Left ventricle myocardium inferior (tissue), 1 donor: ENCODE measurements around the gene ALDH1A1. TPM values are rescaled to one million over a fixed set of nuclear protein-coding genes. Genes with fewer than 3 reads are reported as not detected.

Source experiments
- DNase-seq: peaks from one replicate; pipeline ENCODE4 v3.0.0-alpha.2; 2020
- H3K27ac ChIP-seq: fragments of 200-600 bp; replicated peaks from 2 replicates; pipeline ENCODE4 v1.8.0; 2021
- H3K27me3 ChIP-seq: fragments of 200-600 bp; 2 replicates; pipeline ENCODE4 v1.8.0; 2021; ENCODE audit warnings: low read depth
- H3K36me3 ChIP-seq: fragments of 200-600 bp; 2 replicates; pipeline ENCODE4 v1.8.0; 2021
- H3K4me1 ChIP-seq: fragments of 200-600 bp; 2 replicates; pipeline ENCODE4 v1.8.0; 2021
- H3K4me3 ChIP-seq: fragments of 200-600 bp; 2 replicates; pipeline ENCODE4 v1.8.0; 2021; ENCODE audit warnings: mild to moderate bottlenecking, moderate library complexity
- H3K9me3 ChIP-seq: fragments of 200-600 bp; replicated peaks from 2 replicates; pipeline ENCODE4 v1.8.0; 2021
- CTCF ChIP-seq: fragments of 200-600 bp; IDR thresholded peaks from 2 replicates; pipeline ENCODE4 v1.8.0; 2021; ENCODE audit warnings: antibody characterized with exemption, mild to moderate bottlenecking, borderline replicate concordance
- intact Hi-C: fragments of 100-400 bp; cut with micrococcal nuclease; formaldehyde crosslinking; loops from one replicate; pipeline ENCODE4 v1.11.0; 2022
- total RNA-seq: library from RNA; stranded (reverse); fragmentation: NEBNext Ultra II Directional; extraction: Animal tissue kit (Norgen Biotek cat#: 25700); gene quantifications from one replicate; pipeline ENCODE4 v1.2.1, GENCODE V29; 2021
- donor health status: DM: no; HTN: yes; CAD: no; lungs with severe emphysema.

Gene ALDH1A1
- total RNA-seq, 1 donor from 2014 or later: 20.7 TPM

- no peak for TF ChIP-seq CTCF
- no peaks in the 10 kb centered on the region for H3K36me3 ChIP-seq
- intact Hi-C loops: no loop called here
- H3K27ac ChIP-seq: peak overlapping the region; percentile 68
- peak overlapping the region; percentile 60 for H3K4me3 ChIP-seq
- DNase-seq: no peak
- H3K4me1 ChIP-seq: peaks cover 18% of the 10 kb centered on the region
- no peaks in the 10 kb centered on the region for H3K9me3 ChIP-seq
- H3K27me3 ChIP-seq: no peaks in the 10 kb centered on the region
These were observed 1.1 kb downstream of the ALDH1A1 start for GRCh38 chr9:72951520-72952380.

GRCh38 chr9:72950875-72951442 is 1.9 kb downstream of the ALDH1A1 start:
- Histone ChIP-seq H3K4me1 (peaks cover 18% of the 10 kb centered on the region), H3K36me3 (no peaks in the 10 kb centered on the region), H3K27me3 (no peaks in the 10 kb centered on the region), H3K9me3 (no peaks in the 10 kb centered on the region), H3K4me3 (peak overlapping the region; percentile 60), H3K27ac (peak overlapping the region; percentile 68)
- no peak for DNase-seq
- intact Hi-C loops: no loop called here
- TF ChIP-seq CTCF: no peak

- no peaks in the 10 kb centered on the region for H3K36me3 ChIP-seq
- H3K27me3 ChIP-seq: no peaks in the 10 kb centered on the region
- TF ChIP-seq CTCF: no peak
- peaks cover 18% of the 10 kb centered on the region for H3K4me1 ChIP-seq
- H3K9me3 ChIP-seq: no peaks in the 10 kb centered on the region
- DNase-seq: no peak
- H3K4me3 ChIP-seq: peak overlapping the region; percentile 18
- peak overlapping the region; percentile 68 for H3K27ac ChIP-seq
- intact Hi-C loops: no loop called here
These were observed 2.9 kb downstream of the ALDH1A1 start for GRCh38 chr9:72949918-72950325.

DNA sequence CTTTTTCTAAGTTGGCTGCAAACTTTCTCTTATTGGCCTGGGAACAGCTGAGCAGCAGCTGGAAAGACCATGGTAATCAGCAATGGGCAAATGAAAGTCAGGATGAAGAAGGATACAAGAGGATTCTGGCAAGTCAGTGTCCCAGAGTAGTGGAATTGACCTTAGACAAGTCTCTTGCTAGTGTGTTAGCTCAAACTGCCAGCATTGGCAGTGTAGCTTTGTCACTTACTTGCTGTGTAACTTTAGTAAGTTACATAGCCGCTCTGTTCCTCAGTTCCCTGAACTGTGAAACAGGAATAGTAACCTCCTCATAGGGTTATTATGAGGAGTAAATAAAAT is 3.6 kb downstream of the ALDH1A1 start:
- intact Hi-C loops: no loop called here
- Histone ChIP-seq H3K27me3 (no peaks in the 10 kb centered on the region), H3K4me3 (peak overlapping the region; percentile 18), H3K36me3 (no peaks in the 10 kb centered on the region), H3K4me1 (peaks cover 17% of the 10 kb centered on the region), H3K27ac (peak overlapping the region; percentile 68), H3K9me3 (no peaks in the 10 kb centered on the region)
- TF ChIP-seq CTCF: no peak
- DNase-seq: no peak

GRCh38 chr9:72948575-72949243 is 4.1 kb downstream of the ALDH1A1 start:
- Histone ChIP-seq H3K9me3 (no peaks in the 10 kb centered on the region), H3K27ac (peak overlapping the region; percentile 68), H3K27me3 (no peaks in the 10 kb centered on the region), H3K4me1 (peaks cover 12% of the 10 kb centered on the region), H3K4me3 (peak overlapping the region; percentile 18), H3K36me3 (no peaks in the 10 kb centered on the region)
- DNase-seq: no peak
- intact Hi-C loops: no loop called here
- TF ChIP-seq CTCF: no peak
